ENCODE data around the gene PTPRG. TPM values are rescaled to one million over a fixed set of nuclear protein-coding genes. Genes with fewer than 3 reads are reported as not detected.

PTPRG gene
- total and polyA plus RNA-seq, 7 donors, result 0.69 to 76.3 (median 62.7) TPM

DNA sequence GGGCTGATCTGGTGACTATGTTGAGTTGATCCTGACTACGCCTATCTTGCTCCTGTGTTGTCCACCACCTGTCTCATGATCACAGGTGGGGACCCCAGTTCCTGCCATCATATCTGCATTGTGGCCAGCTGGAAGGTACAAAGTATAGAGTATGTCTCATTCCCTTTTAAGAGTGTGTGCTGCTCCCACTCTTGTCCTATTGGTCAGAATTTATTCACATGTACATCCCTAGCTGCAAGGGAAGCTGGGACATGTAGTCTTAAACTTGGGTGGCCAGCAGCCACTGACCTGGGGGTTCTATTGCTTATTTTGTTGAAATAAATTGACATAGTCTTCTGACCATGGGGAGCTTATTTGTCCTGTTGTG is 373.1 kb downstream of the PTPRG start:
- no peak for DNase-seq
- no peaks in the 10 kb centered on the region for H3K9me3 ChIP-seq
- H3K27ac ChIP-seq, result no peak overlapping the region
- H3K4me1 ChIP-seq, result peaks cover 0 to 25% (median 17%) of the 10 kb centered on the region in 4 donors
- no peak for TF ChIP-seq CTCF (IDR thresholded peaks at IDR 0.05)
- no peak for TF ChIP-seq POLR2A (IDR thresholded peaks at IDR 0.05)
- TF ChIP-seq POLR2AphosphoS5 (IDR thresholded peaks at IDR 0.05), result no peak
- TF ChIP-seq EP300 (IDR thresholded peaks at IDR 0.05), result no peak
- no peaks in the 10 kb centered on the region for H3K36me3 ChIP-seq
- no peaks in the 10 kb centered on the region for H3K27me3 ChIP-seq
- intact Hi-C loops (cut with DNase I), result no loop called here
- no peak overlapping the region for H3K4me3 ChIP-seq
- WGBS, 2 donors, result 99 to 100% methylated on average over 1 of the region's 1 CpG

DNA sequence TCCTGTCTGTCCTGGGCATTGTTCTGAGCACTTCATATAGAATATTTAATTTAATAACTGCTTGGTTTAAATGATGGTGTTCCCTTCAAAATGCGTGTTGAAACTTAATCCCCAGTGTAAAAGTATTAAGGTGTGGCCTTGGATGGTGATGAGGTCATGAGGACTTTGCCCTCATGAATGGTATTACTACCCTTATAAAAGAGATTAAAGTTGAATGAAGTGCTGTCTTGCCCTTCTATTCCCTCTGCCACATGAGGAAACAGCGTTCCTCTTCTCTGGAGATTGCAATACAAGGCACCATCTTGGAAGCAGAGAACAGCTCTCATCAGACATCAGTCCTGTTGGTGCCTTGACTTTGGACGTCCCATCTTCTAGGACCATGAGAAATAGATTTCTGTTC is 374.4 kb downstream of the PTPRG start:
- peaks cover 0 to 25% (median 16%) of the 10 kb centered on the region in 4 donors for H3K4me1 ChIP-seq
- H3K27ac ChIP-seq, result no peak overlapping the region
- 36 to 81% methylated on average over 3 of the region's 3 CpGs for WGBS, 2 donors
- intact Hi-C loops (cut with DNase I), result no loop called here
- no peaks in the 10 kb centered on the region for H3K9me3 ChIP-seq
- DNase-seq, result no peak
- no peak for TF ChIP-seq POLR2AphosphoS5 (IDR thresholded peaks at IDR 0.05)
- TF ChIP-seq POLR2A (IDR thresholded peaks at IDR 0.05), result no peak
- TF ChIP-seq CTCF (IDR thresholded peaks at IDR 0.05), result no peak
- no peak for TF ChIP-seq EP300 (IDR thresholded peaks at IDR 0.05)
- no peaks in the 10 kb centered on the region for H3K36me3 ChIP-seq
- H3K4me3 ChIP-seq, result no peak overlapping the region
- no peaks in the 10 kb centered on the region for H3K27me3 ChIP-seq

GRCh38 chr3:61936344-61936937 is 375.1 kb downstream of the PTPRG start:
- Histone ChIP-seq H3K9me3 (no peaks in the 10 kb centered on the region), H3K27me3 (no peaks in the 10 kb centered on the region), H3K36me3 (no peaks in the 10 kb centered on the region), H3K4me1 (peaks cover 0 to 25% (median 16%) of the 10 kb centered on the region in 4 donors), H3K4me3 (no peak overlapping the region), H3K27ac (no peak overlapping the region)
- intact Hi-C loops (cut with DNase I), result no loop called here
- no peak for DNase-seq
- TF ChIP-seq EP300 (IDR thresholded peaks at IDR 0.05), result no peak
- TF ChIP-seq POLR2A (IDR thresholded peaks at IDR 0.05), result no peak
- TF ChIP-seq CTCF (IDR thresholded peaks at IDR 0.05), result peak in 1 of 4 experiments; percentile 24
- WGBS, 2 donors, result 81 to 90% methylated on average over 6 of the region's 6 CpGs

DNA sequence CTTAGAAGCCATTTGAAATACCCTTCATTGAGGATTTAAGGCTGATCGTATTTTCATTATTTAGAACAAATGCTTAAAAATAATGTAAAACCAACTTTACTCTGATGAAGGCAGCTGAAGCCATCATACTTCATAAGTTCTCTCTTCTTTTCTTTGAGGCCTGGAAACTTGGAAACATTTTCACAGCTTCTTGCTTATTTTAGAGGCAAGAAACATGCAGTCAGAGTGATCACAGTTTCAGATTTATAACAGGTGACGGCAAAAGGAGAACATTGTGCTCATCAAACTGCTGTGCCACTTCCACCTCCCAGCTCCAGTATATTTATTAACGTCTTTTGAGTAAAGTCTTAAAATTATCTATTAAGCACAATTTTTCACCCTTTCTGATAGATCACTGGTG is 376.1 kb downstream of the PTPRG start:
- TF ChIP-seq POLR2A (IDR thresholded peaks at IDR 0.05) (no peak), CTCF (IDR thresholded peaks at IDR 0.05) (no peak), POLR2AphosphoS5 (IDR thresholded peaks at IDR 0.05) (no peak), EP300 (IDR thresholded peaks at IDR 0.05) (no peak)
- 90 to 94% methylated on average over 3 of the region's 3 CpGs for WGBS, 2 donors
- H3K4me1 ChIP-seq, result peaks cover 0 to 17% (median 10%) of the 10 kb centered on the region in 4 donors
- H3K36me3 ChIP-seq, result no peaks in the 10 kb centered on the region
- no peaks in the 10 kb centered on the region for H3K9me3 ChIP-seq
- no peaks in the 10 kb centered on the region for H3K27me3 ChIP-seq
- no peak for DNase-seq
- no peak overlapping the region for H3K4me3 ChIP-seq
- no peak overlapping the region for H3K27ac ChIP-seq
- intact Hi-C loops (cut with DNase I), result no loop called here
